ENCODE results near the gene KRTAP5-5.
"Not testable (repeated sequence)": the region's sequence is repeated elsewhere in the genome, so short reads cannot be mapped to it uniquely, and the experiment has no call there.

Gene KRTAP5-5

DNA sequence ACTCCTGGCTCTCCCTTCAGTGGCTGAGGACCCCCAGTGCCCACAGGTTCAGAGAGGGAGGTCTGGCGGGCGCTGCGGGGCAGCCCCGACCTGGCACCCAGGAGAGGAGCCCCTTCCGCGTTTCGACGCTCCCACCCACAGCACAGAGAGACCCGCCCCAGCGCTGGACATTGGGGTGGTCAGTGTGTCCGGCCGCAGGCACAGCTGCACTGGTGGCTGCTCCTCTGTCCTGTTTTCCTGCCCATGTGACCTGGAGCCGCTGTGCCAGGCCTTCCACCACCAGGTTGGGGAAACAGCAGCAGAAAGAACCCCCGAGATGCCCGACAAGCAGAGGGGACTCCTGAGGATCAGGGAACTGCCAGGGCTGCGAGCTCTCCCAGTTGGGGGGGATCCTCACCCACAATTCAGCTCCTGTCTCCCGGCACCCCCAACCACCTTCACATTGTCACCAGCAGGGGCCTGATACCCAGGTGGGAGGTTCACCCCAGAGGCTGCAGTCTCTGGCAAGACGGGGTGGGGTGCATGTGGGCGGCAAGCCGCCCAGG is 13.6 kb downstream of the KRTAP5-5 start:
- DNase-seq, result no peak

- DNase-seq, result no peak
These were observed 15.2 kb downstream of the KRTAP5-5 start for GRCh38 chr11:1644601-1645356.

GRCh38 chr11:1645357-1645821 is 15.8 kb downstream of the KRTAP5-5 start:
- DNase-seq, result no peak

GRCh38 chr11:1646540-1646939 is 17.0 kb downstream of the KRTAP5-5 start:
- not testable (repeated sequence) for DNase-seq

GRCh38 chr11:1647901-1648652 is 18.5 kb downstream of the KRTAP5-5 start:
- no peak for DNase-seq

DNA sequence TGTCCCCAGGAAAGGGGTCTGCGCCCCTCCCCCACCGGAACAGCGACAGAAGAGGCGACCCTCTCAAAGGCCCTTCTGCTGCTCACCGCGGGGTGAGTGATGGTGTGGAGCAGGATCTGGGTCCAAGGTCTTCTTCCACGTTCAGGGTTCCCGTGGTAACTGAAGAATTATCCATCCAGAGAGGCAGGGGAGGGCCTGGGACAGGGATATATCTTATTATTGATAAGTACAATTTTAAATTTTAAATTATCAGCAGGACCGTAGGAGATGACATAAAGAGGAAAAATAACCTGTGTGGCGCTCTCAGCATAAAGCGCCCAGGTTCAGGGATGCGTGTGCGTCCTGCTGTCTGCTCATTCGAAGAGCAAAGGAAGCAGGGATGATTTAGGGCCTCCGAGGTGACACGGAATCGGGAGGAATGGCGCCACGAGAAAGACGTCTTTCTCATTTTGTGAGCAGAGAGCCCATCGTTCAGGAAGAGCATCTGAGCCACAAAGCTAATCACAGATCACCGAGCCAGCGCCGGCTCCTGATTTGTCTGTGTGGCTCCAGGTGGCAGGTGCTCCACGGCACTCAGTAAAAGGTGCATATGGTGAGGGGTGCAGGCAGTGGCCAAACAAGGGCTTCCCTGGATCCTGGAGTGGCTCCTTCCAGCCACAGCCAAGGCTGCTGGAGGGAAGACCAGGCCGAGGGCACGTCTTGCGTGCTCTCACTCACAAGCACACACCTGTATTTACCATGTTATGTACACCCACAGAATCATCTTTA is 19.3 kb downstream of the KRTAP5-5 start:
- no peak for DNase-seq

GRCh38 chr11:1650034-1650917 is 20.7 kb downstream of the KRTAP5-5 start:
- DNase-seq, result no peak

DNA sequence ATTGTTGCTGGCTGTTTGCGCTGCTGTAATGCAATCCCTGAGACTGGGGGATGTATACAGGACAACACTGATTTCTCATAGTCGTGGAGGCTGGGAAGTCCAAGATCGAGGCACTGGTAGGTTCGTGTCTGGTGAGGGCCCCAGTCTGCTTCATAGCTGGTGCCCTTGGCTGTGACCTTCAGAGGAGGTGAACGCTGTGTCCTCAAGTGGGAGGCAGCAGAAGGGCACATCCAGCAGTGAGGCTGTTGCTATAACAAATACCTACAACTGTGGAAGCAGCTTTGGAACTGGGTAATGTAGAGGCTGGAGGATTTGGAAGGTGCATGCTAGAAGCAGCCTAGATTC is 21.3 kb downstream of the KRTAP5-5 start:
- DNase-seq, result no peak

GRCh38 chr11:1651411-1651980 is 21.9 kb downstream of the KRTAP5-5 start:
- no peak for DNase-seq

- no peak for DNase-seq
These were observed 22.5 kb downstream of the KRTAP5-5 start for GRCh38 chr11:1652026-1652425.

GRCh38 chr11:1652442-1652770 is 22.8 kb downstream of the KRTAP5-5 start:
- DNase-seq, result no peak

GRCh38 chr11:1652771-1653540 is 23.4 kb downstream of the KRTAP5-5 start:
- DNase-seq, result peak; percentile 36

- no peak for DNase-seq
These were observed 24.2 kb downstream of the KRTAP5-5 start for GRCh38 chr11:1653541-1654387.

DNA sequence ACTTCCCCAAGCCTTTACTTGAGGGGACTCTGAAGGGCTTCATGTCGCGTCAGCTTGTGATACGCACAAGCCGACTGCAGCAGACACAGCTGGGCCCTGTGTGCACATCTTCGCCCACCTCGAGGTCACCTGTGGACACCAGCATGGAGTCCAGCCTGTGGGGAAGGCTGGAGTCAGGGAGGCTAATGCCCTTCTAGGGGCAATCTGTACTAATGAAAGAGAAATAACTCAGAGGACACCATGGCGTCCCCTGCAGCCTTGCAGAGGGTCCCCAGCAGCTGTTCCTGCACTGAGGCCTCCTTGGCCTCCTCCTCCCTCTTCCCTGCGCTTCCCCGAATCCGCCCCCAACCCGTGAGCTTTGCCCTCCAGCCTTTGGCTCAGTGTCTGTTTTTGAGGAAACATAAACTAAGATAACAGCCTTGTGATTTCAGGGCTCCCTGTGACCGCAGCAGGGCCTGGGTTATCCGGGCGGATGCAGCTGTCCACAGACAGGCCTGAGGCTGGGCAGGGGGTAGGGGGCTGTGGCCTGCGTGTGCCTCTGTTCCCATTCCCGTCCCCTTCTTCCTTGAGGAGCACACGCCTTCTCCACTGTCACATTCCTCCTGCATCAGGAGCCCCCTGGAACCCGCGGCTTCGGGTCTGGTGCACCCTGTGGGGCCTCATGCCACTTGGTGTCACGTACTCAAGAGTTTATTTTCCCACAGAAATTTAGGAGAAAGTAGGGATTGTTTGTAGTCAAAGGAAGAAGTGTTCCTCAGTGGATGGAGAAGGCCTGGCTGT is 25.0 kb downstream of the KRTAP5-5 start:
- no peak for DNase-seq

- DNase-seq, result no peak
These were observed 25.8 kb downstream of the KRTAP5-5 start for GRCh38 chr11:1655168-1656060.

DNA sequence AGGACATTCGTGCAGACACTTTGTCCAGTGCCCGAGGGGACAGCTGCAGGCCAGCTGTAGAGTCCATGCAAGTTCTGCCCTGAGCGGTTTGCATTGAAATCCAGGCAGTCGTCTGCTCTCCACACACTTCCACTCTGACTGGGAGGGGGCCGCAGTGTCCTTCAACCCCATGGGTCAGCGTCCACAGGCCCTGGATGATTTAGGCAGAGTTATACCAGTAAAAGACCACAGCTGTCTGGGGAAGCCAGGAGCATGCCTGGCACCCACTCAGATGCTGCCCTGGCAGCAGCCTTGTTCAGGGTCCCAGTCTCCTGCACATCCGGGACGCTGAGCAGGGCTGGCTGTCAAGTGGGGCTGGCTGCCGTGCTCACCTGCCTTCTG is 26.5 kb downstream of the KRTAP5-5 start:
- DNase-seq, result no peak

GRCh38 chr11:1656670-1657069 is 27.1 kb downstream of the KRTAP5-5 start:
- DNase-seq, result no peak

DNA sequence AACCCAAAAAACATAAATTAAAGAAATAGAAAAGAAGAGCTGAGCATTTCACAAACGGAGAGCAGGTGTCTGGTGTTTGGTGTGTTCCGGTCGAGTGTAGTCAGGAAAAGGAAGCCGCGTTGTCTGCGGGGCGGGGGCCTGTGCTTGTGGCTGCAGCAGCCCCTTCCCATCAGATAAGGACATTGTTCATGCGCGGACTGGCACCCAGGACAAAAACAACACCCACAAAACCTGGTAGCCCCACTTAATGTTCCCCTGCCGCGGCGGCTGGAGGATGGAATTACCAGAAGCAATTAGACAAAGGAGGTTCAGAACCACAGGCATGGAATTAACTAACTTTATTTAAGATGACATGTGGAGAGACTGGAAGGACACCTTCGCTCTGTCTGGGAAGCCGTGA is 29.9 kb downstream of the KRTAP5-5 start:
- no peak for DNase-seq

All from DMS79 treated with DMSO at 0.1 percent for 48 hours (cell line).